ENCODE measurements around the gene USF2. TPM values are rescaled to one million over a fixed set of nuclear protein-coding genes. Genes with fewer than 3 reads are reported as not detected.
"Not testable (repeated sequence)": the region's sequence is repeated elsewhere in the genome, so short reads cannot be mapped to it uniquely, and the experiment has no call there.

Gene USF2
- polyA plus RNA-seq, 10 donors, result 94.8 to 113 (median 107) TPM

DNA sequence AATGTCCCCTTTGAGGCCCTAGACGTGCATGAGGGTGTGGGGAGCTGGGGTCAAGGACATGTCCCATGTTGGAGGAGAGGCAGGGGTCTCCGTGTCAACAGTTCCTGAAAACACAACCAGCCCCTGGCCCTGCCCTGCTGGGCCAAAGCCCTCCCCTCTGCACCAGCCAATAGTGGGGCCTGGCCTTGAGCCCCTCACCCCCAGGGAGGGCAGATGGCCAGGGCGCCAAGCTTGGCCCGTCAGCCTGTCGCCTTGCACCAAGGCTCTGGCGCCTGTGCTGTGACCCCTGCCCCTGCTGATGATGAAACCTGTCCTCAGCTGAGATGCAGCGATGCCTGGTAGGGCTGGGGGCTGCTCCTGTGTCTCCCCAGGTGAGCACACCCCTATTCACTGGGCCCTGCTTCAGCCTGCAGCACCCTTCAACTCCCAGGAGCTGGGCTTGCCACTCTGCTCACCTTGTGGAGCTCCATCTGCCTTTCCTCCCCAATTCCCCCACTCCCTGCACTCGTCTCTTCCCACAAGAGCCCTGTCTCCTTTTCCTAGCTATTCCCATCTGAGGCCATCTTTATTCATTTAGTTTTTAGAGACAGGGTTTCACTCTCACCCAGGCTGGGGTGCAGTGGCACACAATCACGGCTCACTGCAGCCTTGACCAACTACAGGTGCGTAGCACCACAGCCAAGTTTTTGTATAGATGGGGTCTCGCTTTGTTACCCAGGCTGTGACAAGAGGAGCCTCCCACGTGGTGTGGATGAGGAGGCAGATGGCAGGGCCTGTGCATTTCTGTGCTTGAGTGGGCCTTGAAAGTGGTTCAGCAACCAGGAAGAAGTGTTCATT lies 11.4 kb downstream of the USF2 start:
- no peak for DNase-seq

DNA sequence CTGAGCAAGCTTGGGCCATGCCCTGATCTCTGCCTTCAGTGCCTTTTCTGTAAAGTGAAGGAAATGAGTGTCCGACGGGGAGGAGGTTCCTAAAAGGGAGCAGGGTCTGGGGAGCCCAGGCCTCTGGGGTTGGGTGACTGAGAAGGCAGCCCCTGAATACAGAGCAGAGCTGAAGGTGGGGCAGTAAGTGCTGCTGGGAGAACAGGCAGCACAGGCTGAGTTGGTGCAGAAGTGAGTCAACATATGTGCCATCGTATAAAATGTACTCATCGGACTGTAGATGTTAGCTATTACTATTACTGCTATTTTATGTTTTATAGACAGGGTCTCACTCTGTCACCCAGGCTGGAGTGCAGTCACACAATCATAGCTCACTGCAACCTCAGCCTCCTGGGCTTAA lies 12.5 kb downstream of the USF2 start:
- no peak for DNase-seq

DNA sequence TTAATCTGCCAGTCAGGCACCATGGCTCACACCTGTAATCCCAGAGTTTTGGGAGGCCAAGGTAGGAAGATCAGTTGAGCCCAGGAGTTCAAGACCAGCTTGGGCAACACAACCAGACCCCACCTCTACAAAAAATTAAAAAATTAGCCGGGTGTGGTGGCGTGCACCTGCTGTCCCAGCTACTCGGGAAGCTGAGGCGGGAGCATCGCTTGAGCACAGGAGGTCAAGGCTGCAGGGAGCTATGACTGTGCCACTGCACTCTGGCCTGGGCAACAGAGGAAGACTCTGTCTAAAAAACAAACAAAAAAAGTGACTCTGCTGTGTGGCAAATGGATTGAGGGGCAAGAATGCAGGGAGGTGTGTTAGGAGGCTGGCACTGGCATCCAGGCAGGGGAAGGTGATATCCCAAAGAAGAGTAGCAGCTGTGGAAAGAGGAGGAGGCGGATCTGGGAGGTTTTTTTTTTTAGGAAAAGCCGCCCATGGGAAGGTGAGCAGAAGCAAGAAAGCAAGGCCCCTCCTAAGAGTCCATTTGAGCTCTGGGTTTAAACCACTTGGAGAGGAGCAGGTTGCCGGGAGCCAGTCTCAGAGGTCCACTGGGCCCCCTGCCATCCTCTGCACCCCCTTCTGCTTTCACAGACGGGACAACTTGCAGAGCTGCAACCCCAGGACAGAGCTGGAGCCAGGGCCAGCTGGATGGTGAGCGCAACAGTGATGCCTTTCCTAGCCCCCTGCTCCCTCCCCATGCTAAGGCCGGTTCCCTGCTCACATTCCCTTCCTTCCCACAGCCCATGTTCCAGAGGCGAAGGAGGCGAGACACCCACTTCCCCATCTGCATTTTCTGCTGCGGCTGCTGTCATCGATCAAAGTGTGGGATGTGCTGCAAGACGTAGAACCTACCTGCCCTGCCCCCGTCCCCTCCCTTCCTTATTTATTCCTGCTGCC lies 15.7 kb downstream of the USF2 start:
- DNase-seq, result no peak

DNA sequence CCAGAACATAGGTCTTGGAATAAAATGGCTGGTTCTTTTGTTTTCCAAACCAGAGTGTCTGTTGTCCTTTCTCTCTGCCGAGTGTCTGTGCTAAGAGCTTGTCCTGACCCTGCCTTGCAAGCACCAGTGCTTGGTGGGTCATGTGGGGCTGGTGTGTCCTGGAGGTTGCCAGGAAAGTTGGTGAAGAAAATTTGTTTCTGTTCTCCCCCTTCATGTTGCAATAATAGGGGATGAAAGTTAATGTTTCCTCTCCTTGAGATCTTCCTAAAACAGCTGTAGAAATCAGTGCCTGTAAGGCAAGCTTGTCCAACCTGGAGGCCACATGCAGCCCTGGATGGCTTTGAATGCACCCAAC lies 16.3 kb downstream of the USF2 start:
- no peak for DNase-seq

DNA sequence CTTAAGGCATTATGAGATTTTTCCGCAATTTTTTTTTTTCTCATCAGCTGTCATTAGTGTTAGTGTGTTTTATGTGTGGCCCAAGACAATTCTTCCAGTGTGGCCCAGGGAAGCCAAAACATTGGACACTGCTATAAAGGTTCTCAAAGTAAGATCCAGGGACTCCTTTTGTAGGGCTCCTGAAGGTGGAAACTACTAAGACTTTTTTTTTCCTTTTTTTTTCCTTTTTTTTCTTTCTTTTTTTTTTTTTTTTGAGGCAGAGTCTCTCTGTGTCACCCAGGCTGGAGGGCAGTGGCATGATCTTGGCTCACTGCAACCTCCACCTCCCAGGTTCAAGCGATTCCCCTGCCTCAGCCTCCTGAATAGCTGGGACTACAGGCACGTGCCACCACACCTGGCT lies 16.7 kb downstream of the USF2 start:
- not testable (repeated sequence) for DNase-seq

DNA sequence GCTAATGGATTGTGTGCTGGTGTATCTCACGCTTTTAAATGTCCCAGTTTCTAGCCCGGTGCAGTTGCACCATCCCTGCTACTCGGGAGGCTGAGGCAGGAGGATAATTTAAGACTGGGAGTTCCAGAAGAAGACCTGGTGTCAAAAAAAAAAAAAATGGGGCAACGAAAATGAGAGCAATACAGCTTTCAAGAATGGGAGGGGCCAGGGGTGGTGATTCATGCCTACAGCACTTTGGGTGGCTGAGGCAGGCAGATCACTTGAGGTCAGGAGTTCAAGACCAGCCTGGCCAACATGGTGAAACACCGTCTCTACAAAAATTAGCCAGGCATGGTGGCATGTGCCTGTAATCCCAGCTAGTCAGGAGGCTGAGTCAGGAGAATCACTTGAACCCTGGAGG lies 17.3 kb downstream of the USF2 start:
- not testable (repeated sequence) for DNase-seq

DNA sequence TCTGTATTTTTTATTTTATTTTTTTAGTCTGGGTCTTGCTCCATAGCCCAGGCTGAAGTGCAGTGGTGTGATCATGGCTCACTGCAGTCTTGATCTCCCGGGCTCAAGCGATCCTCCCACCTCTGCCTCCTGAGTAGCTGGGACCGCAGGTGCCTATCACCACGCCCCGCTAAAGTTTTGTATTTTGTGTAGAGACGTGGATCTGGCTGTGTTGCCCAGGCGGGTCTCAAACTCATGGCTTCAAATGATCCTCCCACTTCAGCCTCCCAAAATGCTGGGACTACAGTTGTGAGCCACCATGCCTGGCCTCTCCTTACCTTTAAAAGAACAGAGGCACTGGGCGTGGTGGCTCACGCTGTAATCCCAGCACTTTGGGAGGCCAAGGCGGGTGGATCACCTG lies 19.0 kb downstream of the USF2 start:
- no peak for DNase-seq

DNA sequence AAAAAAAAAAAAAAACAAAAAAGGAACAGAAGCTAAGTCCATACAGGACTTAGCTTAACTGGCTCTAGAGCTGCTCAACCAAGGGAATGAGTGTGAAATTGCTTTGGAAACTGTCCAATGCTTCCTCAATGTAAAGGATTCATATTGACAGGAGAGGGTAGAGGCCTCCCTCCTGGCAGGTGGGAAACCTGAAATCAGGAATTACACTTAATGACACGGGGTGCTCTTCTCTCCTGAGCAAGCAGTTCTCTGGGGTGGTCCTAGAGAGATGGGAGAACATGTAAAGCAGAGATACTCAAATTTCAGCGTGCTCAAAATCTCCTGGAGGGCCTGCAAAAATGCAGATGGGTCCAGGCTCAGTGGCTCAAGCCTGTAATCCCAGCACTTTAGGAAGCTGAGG lies 19.6 kb downstream of the USF2 start:
- DNase-seq, result no peak

DNA sequence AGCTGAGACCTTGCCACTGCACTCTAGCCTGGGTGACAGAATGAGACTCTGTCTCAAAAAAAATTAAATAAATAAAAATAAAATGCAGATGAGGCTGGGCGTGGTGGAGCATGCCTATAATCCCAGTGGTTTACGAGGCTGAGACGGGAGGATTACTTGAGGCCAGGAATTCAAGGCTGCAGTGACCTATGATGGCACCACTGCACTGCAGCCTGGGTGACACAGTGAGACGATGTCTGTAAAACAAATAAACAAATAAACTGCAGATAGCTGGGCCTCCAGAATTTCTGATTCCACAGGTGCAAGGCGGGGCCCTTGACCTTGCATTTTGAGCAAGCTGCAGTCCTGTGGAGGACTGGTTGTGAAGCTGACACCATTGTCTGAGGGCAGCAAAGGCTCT lies 20.1 kb downstream of the USF2 start:
- DNase-seq, result no peak

DNA sequence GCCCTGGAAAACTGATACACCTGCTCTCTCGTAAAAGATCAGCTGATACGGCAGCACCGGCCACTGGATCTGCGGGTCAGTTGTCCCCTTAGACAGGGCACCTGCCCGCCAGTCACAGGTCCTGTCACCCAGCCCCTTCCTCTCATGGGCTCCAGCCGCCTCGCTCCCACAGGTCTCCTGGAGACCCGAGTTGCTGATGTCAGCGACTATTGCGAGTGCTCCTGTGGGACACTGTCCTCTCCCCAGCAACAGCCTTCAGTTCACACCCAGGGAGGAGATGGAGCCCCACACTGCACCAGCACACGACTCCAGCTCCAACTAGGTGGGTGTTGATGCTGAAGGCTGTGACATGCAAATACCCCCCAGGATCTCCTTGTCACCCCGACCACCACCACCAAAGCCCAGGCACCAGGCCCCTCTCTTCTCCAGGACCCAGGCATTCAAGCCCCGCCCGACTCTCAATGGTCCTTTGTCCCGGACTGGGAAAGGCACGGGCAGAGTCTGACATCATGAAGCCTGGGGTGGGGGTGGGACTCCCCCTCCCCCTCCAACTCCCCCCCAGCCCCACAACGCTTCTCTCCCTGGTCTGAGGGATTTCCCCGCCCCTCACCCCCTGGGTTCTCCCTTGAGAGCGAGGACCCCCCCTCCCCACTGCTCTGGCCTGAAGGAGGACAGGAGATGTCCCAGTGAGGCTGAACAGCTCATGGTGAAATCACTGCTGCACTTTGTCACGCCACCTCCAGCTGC lies 21.8 kb downstream of the USF2 start:
- DNase-seq, result no peak

DNA sequence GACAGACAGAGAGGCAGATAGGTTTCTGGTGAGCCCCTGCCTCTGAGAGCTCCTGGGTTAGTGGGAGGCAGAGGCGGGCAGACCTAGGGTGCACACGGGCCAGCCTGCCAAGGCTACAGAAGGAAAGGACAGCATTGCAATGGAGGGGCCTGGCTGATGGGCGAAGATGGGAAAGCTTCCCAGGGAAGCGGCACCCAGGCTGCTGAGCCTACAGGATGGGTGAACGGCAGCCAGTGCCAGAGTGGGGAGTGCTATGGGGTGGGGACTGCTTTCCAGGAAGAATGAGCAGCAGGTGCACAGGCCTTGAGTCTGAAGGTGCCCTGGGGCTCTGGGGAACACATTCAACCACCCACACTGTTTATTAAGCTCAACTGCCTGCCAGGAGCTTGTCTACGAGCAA lies 22.5 kb downstream of the USF2 start:
- no peak for DNase-seq

DNA sequence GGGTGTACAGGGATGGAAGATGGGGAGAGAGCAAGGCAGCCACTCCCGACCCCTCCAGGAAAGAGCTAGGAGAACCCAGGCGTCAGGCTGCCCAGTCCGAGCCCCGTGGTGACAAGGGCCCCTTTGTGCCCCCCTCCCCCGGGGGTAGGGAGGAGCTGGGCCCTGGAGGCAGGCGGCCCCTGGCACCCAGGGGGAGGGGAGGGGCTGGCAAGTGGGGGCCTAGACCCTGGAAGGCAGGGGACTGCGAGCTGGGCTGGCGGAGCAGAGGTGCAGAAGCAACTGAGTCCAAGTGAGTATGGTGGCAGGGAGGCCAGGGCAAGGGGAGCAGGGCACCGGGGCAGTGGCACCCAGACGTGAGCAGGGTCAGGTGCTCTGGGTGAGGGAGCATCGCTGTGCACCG lies 23.2 kb downstream of the USF2 start, which contains the start of gene MAG:
Gene MAG (plus strand): TSS at position 246 of the 400 bp plus-strand sequence. CDS start 3,248 bp downstream, outside the sequence.
- DNase-seq, result no peak

DNA sequence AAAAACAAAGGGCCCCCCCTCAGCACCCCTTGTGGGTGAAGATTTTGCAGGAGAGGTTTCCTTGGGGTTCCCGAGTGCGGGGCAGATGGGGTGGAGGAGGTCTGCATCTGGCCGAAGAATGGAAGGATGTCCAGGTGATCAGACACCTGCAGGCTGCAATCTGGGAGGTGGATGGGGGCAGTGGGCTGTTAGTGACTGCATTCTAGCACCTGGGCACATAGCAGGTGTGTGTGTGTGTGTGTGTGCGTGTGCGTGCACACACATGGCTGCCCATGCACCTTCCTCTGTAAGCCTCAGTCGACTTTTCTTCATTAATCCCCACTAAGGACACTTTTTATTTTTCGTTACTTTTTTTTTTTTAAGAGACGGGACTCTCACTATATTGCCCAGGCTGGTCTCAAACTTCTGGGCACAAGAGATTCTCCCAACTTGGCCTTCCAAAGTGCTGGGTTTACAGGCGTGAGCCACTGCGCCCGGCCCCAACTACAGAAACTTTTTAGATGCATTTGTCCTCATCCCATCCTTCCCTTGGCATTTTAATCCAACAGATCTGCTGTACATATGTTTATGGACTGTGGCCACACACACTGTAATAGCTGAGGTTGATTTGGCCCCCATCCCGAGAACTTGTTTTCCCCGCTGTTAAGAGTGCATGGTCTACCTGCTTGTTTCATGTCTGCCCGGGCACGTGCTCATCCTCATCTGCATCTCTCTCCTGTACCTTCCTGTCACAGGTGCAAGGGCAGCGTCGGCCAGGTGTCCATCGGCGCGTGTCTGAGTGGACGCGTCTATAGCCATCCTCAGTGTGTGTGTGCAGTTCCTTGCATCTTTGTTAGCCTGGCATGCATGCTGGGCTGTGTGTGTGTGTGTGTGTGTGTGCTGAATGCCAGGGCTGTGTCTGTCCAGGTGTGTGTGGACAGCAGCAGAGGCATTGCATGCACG lies 23.9 kb downstream of the USF2 start:
- no peak for DNase-seq

DNA sequence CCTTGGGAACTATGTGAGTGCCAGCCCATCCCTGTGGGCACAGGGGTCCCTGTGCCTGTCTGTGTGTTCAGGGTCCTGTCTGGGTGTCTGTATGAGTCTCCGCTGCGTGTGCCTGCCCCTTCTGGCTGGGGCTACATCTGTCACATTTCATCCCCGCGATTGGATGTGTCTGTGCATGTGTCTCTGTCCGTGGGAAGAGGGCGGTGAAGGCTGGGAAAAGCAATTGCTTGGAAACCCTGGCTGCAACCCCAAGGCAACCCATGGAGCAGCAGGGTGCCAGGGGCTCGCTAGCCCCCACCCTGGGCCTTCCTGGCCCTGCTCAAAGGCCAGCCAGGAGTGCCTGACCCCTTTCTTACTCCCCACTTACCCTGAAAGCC lies 24.6 kb downstream of the USF2 start:
- DNase-seq, result no peak

DNA sequence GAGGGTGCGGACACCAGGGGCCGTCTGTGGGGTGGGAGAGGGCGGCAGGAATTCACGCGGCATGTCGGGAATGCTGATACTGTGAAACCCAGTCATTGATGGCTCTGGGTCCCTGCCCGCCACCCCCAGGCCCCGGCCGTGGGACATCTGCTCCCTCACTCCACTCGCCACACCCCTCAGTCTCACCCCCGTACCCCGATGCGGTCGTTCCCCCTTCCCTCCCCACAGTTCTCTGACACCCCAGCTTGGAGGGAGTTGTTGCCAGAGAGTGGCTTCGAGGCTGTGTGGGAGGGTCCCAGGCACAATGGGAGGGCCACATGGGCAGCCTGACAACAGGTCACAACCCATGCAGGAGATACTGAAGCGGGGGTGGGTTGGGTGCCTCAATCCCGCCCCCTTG lies 25.0 kb downstream of the USF2 start:
- no peak for DNase-seq

DNA sequence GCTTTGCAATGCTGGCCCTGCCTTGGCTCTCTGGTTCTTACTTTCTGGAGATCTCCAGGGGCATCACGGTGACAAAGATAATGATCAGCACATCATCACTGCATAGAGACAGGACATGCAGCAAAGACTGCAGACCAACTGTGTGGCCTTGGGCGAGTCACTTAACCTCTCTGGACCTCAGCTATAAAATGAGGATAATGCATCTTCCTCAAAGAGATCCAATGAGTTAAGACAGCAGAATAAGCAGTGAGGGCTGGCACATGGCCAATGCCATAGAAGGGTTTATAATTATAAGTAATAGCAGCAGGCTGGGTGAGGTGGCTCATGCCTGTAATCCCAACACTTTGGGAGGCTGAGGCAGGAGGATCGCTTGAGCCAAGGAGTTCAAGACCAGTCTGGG lies 25.6 kb downstream of the USF2 start:
- DNase-seq, result no peak

DNA sequence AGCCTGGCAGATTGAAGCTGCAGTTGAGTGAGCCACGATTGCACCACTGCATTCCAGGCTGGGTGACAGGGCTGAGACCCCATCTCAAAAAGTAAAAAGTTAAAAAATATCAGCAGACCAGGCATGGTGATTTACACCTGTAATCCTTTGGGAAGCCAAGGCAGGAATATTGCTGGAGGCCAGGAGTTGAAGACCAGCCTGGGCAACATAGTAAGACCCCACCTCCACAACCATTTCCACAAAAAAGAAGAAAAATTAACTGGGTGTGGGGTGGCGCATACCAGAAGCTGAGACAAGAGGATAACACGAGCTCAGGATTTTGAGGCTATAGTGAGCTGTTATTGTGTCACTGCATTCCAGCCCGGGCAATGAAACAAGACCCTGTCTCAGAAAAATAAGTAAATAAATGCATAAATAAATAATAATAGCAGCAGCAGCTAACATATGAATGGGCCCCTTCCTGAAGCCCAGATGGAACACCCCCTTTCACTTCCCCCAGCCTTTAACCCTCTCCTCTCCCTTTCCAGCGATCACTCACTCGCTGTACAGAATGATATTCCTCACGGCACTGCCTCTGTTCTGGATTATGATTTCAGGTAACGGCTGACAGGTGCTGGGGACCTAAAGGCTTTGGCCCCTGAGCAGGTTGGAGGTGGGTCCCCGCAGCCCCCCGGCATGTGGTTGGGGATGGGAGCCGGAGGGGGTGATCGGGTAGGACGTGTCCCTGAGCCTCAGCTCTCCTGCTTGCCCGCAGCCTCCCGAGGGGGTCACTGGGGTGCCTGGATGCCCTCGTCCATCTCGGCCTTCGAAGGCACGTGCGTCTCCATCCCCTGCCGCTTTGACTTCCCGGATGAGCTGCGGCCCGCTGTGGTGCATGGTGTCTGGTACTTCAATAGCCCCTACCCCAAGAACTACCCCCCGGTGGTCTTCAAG lies 26.4 kb downstream of the USF2 start:
- no peak for DNase-seq

DNA sequence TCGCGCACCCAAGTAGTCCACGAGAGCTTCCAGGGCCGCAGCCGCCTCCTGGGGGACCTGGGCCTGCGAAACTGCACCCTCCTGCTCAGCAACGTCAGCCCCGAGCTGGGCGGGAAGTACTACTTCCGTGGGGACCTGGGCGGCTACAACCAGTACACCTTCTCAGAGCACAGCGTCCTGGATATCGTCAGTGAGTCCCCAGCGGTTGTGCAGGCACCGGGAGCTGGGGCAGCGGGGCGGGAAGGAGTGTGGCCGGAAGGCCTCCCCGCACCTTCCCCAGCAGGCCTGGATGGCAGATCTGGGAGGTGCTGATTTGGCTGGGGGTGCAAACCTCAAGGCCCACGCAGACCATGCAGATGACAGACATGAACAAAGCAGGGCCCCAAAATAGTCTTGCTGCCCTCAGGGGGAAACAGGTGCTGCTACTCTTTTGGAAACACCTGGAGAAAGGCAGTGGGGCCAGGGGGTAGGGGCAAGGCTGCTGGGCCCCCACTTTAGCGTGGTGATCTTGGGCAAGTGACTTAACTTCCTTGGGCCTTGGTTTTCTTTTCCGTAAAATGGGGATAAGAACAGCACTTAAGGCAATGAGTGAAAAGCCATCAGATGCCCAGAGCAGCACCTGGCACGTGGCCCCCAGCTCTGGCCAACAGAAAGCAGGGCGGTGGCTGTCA lies 27.2 kb downstream of the USF2 start:
- DNase-seq, result no peak

All from muscle of back (tissue), 11 donors.